HG03460 (cell line): ENCODE results near the gene LARP4B.

Source experiments
- ATAC-seq: cut with Tn5 transposase; IDR thresholded peaks from one replicate; pipeline ENCODE4 v1.9.1; 2021; ENCODE audit not compliant: unreplicated experiment

The LARP4B gene

DNA sequence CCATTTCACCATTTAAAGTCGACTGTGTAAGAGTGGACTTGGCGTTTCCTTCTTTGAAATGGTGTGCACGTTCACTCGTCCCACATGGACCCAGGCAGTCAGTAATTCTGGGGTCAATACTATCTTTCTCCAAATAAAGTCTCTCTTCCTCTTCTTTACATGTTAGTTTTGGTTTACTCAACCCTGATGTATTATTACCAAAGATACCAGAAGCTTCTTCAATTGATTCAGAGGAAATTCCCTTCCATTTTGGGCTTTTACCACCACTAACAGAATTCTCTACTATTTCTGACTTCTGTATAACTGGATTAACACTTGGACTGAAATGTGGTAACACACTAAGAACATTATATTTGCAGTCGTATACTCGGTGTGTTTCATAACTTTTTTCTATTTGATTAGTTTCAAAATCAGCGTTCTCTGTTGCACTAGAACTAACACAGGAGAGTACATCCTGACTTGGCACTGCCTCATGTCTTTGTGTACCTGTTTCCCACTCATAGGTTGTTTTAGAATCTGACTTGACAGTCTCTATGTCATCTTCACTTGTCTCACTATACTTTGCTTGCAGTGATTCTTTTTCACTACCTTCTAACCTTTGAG, 60.8 kb downstream of the LARP4B start:
- ATAC-seq, result no peak

- ATAC-seq, result no peak
Observed at GRCh38 chr10:869171-869570, 62.3 kb downstream of the LARP4B start.

DNA sequence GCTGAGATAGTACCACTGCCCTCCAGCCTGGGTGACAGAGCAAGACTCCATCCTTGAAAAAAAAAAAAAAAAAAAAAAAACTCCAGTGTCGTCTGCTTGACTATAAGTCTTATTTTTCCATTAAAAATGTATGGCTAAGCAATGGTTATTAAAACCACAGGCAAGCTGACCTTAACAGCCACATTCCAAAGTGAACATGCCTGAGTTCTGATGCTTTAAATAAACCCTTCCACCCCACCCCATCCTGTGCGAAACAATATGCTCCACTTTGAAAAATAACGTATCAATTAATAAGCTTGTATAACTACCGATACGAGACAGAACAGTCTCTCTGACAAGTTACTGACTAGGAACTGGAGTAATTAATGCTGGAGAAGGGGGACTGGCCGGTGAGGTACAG, 63.7 kb downstream of the LARP4B start:
- ATAC-seq, result no peak

- ATAC-seq, result no peak
Observed at GRCh38 chr10:866577-866941, 64.9 kb downstream of the LARP4B start.

DNA sequence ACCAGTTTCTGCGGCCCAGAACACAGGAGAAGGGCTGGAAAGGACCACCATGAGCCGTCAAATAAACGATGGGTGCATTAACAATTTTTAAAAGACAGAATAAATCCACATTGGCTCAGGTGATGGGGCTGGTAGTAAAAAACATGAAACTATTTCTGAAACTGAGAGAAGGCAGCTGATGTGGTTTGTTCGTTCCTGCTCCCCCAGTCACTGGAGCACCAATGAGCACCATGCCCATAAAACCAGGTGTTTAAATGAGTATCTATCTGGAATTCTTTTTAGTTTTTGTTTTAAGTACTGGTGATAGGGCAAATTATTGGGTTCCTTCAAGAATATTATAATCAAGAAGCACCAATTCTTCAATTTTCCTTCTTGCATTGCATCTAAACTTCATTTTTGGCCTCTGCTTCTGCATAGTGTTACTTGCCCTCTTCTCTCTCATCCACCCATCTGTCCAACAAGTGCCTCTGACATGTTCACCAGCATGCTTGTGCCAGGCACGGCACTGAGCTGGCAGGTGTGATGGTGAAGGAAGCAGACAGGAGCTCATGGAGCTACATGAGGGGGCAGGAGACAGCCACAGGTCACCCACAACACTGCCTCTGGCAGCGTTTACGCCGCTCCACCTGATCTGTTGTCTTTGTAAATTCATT, 65.5 kb downstream of the LARP4B start:
- no peak for ATAC-seq

DNA sequence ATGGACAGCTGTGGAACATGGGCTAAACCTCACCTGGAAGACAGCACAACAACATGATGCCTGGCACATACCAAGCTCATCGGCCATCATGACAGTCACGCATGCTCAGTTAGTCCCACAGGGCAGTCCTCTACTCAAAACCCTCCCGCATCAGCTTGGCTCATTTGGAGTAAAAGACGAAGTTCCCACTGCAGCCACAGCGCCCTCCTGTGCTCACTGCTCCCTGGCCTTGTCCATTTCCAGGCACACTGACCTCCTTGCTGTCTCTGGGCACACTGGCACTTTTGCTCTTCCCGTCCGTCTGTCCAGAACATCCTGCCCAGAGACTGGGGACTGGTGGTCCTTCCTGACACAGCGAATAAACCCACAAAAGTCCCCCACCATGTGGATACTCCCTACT, 66.2 kb downstream of the LARP4B start:
- no peak for ATAC-seq

- ATAC-seq, result no peak
Observed at GRCh38 chr10:860519-860918, 71.0 kb downstream of the LARP4B start.

- ATAC-seq, result no peak
Observed at GRCh38 chr10:856416-857157, 74.9 kb downstream of the LARP4B start.

DNA sequence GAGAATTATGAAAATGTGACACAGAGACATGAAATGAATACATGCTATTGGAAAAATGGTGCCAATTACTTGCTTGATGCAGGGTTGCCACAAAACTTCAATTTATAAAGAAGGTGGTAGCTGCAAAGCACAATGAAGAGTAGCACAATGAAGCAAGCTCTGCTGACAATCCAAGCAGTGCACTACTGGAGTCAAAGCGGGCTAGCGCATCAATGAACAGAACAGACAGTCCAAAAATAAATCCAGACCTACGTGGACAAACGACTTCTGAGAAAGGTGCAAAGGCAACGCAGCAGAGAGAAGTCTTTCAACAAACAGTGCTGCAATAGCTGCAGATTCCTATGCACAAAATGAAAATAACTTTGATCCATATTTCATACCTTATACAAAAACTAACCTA, 75.8 kb downstream of the LARP4B start:
- ATAC-seq, result no peak

- no peak for ATAC-seq
Observed at GRCh38 chr10:855079-855478, 76.4 kb downstream of the LARP4B start.

DNA sequence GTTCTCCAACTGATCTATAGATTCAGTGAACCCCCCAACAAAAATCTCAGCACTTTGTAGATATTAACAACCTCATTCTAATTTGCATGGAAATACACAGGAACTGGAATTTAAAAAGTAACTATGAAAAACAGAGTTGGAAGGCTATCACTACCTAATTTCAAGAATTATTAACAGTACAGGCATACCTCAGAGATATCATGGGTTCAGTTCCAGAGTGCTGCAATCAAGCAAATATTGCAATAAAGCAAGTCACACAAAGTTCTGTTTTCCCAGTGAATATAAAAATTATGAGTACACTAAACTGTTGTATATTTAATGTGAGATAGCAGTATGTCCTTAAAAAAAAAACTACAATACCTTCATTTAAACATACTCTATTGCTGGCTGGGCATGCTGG, 78.5 kb downstream of the LARP4B start:
- ATAC-seq, result no peak

- peak; percentile 31 for ATAC-seq
Observed at GRCh38 chr10:852386-852785, 79.1 kb downstream of the LARP4B start.

- peak; percentile 91 for ATAC-seq
Observed at GRCh38 chr10:851901-852300, 79.6 kb downstream of the LARP4B start.

DNA sequence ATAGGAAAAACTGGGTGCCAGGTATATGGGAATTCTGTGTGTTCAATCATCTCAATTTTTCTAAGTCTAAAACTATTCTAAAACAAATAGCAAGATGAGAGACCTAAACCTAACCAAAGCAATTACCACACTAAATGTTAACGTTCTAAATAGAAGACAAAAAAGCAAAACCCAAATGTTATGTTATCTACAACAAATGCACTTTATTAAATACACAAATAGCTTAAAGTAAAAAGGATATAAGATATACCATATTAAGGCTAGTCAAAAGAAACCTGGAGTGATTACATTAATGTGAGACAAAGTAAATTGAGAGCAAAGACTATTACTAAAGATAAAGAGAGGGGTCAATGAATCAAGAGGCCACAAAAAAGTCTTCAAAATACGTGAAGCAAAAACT, 81.4 kb downstream of the LARP4B start:
- ATAC-seq, result no peak

DNA sequence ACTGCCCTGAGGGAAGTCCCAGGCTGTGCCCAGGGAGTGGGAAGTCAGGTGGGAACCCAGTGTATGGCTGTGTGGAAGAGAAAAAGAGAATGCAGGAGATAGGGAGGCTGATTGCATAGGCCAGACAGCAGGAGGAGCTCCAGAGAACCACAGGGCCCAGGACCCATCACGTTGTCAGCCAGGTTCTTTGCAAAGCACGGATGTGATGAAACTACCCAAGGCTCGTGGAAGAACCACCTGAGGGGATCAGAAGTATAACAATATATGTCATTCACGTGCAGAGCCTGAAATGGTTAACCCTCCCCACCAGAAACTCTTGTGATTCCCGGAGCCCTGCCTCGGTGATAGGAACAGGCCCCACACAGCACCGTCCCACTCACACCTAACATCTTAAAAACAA, 83.6 kb downstream of the LARP4B start:
- no peak for ATAC-seq

DNA sequence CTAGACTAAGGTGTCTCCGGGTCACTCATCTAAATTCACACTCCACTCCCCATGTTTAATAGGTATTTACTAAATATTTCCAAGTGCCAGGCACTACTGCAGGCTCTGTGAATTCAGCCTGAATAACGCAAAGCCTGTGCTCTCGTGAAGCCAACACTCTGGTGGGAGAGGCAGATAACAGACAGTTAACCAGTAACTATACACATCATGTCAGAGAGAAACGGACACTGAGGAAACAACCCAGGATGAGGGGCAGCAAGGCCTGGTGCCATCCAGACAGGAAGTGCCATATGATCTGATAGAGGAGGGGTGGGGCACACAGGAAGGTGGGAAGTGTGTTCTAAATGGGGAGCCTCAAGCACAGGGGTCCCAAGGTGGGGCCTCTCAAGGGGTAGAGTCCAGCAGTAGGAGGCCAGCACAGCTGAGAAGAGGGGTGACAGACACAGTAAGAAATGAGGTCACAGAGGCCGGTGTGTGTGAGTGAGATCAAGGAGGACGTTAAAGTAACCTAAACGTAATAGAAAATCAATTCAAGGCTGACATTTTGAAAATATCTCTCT, 85.3 kb downstream of the LARP4B start:
- ATAC-seq, result no peak

DNA sequence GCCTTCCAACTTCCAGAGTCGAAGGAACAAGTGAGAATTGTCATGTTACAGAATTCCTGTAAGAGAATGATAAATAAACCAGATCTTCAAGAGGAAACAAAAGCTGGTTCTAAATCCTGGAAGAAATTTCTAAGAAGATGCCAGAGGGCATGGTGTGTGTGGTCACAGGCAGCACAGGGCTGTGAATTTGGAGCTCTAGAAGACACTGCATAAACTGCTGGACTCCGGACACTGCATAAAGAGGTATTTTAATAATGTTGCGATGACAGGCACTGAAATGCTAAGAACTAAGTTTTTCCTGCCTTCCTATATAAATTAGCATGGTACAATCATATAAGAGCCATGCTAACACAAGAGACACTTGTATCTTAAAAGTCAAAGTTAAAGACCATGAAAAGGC, 86.0 kb downstream of the LARP4B start:
- ATAC-seq, result no peak

DNA sequence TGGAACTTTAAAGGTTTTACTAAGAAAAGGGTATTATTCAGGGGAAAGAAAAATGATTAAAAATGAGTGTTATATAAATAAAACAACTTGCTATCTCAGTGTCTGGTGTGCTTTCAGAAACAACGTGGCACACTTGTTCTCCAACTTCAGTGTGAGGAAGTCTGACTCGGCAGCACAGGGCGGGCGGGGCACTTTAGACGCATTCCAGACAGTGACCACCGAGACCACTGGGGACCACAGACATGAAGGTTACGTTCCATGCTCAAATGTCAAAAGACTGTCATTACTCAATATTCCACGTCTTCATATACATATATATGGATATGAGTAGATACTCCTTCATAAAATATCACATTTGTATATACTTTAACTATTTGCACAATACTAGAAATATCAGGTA, 87.0 kb downstream of the LARP4B start:
- no peak for ATAC-seq

GRCh38 chr10:843703-844102, 87.8 kb downstream of the LARP4B start:
- no peak for ATAC-seq

DNA sequence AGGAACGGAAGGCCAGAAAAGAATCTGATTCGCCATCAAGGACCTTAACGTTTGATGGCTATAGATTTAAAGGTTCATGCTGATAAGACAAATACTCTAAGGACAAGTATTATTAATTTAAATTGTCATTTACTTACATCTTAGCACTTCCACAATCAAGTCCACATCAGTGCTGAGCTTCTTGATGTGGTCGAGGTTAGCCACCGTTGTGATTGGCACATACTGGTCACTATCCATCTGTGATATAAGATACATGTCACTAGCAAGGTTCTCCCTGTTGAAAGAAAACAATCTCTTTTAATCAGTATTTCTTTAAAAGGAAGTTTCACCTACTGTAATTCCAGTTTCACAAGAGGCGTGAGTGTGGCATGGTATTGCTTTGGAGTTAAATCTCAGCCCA, 88.7 kb downstream of the LARP4B start:
- ATAC-seq, result no peak

GRCh38 chr10:841535-841934, 90.0 kb downstream of the LARP4B start:
- no peak for ATAC-seq

DNA sequence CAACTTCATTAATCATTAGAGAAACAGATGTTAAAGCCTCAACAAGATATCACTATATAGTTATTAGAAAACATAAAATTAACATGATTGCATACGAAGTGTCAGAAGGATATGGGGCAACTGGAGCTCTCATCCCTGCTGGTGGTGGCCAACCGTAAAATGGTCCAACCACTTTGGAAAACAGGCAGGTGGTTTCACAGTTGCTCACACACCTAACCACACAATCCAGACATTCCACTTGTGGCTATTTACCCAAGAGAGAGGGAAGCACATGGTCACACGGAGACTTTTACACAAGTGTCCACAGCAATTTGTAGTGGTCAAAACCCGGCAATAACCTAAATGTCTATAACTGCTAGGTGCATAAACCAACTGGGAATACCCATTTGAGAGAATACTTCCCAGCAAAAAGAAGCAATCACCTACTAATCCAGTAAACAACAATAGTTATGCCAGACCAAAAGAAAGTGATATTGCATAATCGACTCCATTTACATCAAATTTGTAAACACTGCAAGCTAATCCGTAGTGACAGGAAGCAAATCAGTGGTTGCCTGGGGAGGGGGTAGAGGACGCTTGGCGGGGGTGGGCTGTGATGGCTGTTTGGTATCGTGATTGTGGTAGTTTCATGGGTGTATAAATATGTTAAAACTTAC, 91.8 kb downstream of the LARP4B start:
- no peak for ATAC-seq
